Activated B cell treated with CpG ODN at 0.5 μM for 24 hours (primary cell): ENCODE results near the gene TFRC. TPM values are rescaled to one million over a fixed set of nuclear protein-coding genes. Genes with fewer than 3 reads are reported as not detected.
A peak's percentile ranks its signal among the peaks of the same experiment; 100 is the strongest.
"Not testable (repeated sequence)": the region's sequence is repeated elsewhere in the genome, so short reads cannot be mapped to it uniquely, and the experiment has no call there.

Source experiments
- ATAC-seq: fragments of 200-7000 bp; cut with Tn5 transposase; one replicate; pipeline ENCODE4 v1.10.0; 2021; ENCODE audit warnings: low read depth, mild to moderate bottlenecking, moderate library complexity
- CTCF ChIA-PET: fragments of 350-600 bp; sonication (Branson Sonifier 250); formaldehyde crosslinking; loops from one replicate; lab custom pipeline; 2021; ENCODE audit warnings: antibody characterized with exemption; lab: Charles Lee
- POLR2A ChIA-PET: fragments of 350-600 bp; sonication (Branson Sonifier 250); formaldehyde crosslinking; loops from one replicate; lab custom pipeline; 2021; ENCODE audit warnings: antibody characterized with exemption; lab: Charles Lee
- DNase-seq: peaks from one replicate; pipeline ENCODE4 v3.0.0; 2022
- H3K27ac Mint-ChIP-seq: one replicate; pipeline ENCODE4 v1.8.0; 2020; ENCODE audit warnings: mixed read lengths
- H3K27me3 Mint-ChIP-seq: one replicate; pipeline ENCODE4 v1.8.0; 2021; ENCODE audit warnings: mixed read lengths
- H3K36me3 Mint-ChIP-seq: one replicate; pipeline ENCODE4 v1.8.0; 2021; ENCODE audit warnings: low read depth, mixed read lengths
- H3K4me1 Mint-ChIP-seq: one replicate; pipeline ENCODE4 v1.8.0; 2021; ENCODE audit warnings: mixed read lengths
- H3K4me3 Mint-ChIP-seq: one replicate; pipeline ENCODE4 v1.8.0; 2020; ENCODE audit warnings: mild to moderate bottlenecking, mixed read lengths
- H3K9me3 Mint-ChIP-seq: one replicate; pipeline ENCODE4 v1.8.0; 2020; ENCODE audit warnings: mixed read lengths
- CTCF ChIP-seq: fragments of 200-600 bp; IDR thresholded peaks from one replicate; pipeline ENCODE4 v1.8.0; 2022; ENCODE audit warnings: antibody characterized with exemption, mild to moderate bottlenecking
- intact Hi-C: fragments of 100-400 bp; cut with micrococcal nuclease; formaldehyde crosslinking; loops from one replicate; pipeline ENCODE4 v1.15.1; 2024
- total RNA-seq: library from RNA; stranded (reverse); gene quantifications from 2 replicates; pipeline ENCODE4 v1.2.3, GENCODE V29; 2022

Gene TFRC
- total RNA-seq, 1 donor from 2014 or later = 290 TPM

GRCh38 chr3:196115678-196116083, 33.8 kb upstream of the TFRC start:
- ATAC-seq (peak; percentile 65), DNase-seq (no peak)
- ChIA-PET CTCF (no interaction called here), POLR2A (no interaction called here)
- H3K27me3 Mint-ChIP-seq = no peaks in the 10 kb centered on the region
- H3K4me3 Mint-ChIP-seq = no peak overlapping the region
- intact Hi-C loops = loop anchor here (2.0 kb wide), 2 partner anchors 19 to 63 kb away; no protein-coding TSS in a partner anchor
- no peak overlapping the region for H3K27ac Mint-ChIP-seq
- no peaks in the 10 kb centered on the region for H3K36me3 Mint-ChIP-seq
- H3K4me1 Mint-ChIP-seq = peaks cover 49% of the 10 kb centered on the region
- no peak for TF ChIP-seq CTCF
- no peaks in the 10 kb centered on the region for H3K9me3 Mint-ChIP-seq

DNA sequence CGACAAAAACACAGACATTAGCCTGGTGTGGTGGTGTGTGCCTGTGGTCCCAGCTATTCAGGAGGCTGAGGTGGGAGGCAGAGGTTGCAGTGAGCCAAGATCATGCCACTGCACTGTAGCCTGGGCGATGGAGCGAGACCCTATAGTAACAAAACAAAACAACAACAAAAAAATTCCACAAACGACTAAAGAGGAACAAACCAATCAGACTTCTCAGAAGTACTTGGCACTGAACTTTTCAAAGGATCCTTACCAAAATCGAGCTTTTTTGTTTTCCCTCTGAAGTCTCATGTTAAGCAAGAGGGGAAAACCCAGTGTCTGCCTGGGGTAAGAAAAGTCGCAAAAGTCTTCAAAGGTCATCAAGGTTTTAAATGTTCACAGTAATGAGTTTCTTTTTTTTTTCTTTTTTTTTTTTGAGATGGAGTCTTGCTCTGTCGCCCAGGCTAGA, 30.1 kb upstream of the TFRC start:
- ChIA-PET POLR2A (interaction anchor here (0.5 to 3.0 kb wide), 16 partner anchors 8 to 1424 kb away, joined by 3 to 14 read pairs (median 4); partner anchors contain the start of gene TFRC), CTCF (interaction anchor here (0.6 to 1.0 kb wide), 3 partner anchors 38 to 491 kb away, joined by 3 read pairs; no protein-coding TSS in a partner anchor)
- peak overlapping the region; percentile 78 for H3K27ac Mint-ChIP-seq
- no peaks in the 10 kb centered on the region for H3K9me3 Mint-ChIP-seq
- H3K4me3 Mint-ChIP-seq = peak overlapping the region; percentile 29
- H3K27me3 Mint-ChIP-seq = no peaks in the 10 kb centered on the region
- no peak for TF ChIP-seq CTCF
- H3K4me1 Mint-ChIP-seq = peaks cover 26% of the 10 kb centered on the region
- ATAC-seq = peak; percentile 67
- intact Hi-C loops = loop anchor here (1.0 to 2.0 kb wide), 3 partner anchors 15 to 80 kb away; partner anchors contain the start of gene TFRC
- DNase-seq = no peak
- no peaks in the 10 kb centered on the region for H3K36me3 Mint-ChIP-seq

- Mint-ChIP-seq H3K9me3 (no peaks in the 10 kb centered on the region), H3K36me3 (no peaks in the 10 kb centered on the region), H3K4me3 (no peak overlapping the region), H3K27me3 (no peaks in the 10 kb centered on the region), H3K4me1 (peaks cover 20% of the 10 kb centered on the region), H3K27ac (no peak overlapping the region)
- ChIA-PET CTCF (interaction anchor here (1.6 kb wide), 1 partner anchor 35 kb away, joined by 6 read pairs; no protein-coding TSS in a partner anchor), POLR2A (interaction anchor here (1.0 to 1.3 kb wide), 3 partner anchors 9 to 84 kb away, joined by 3 to 4 read pairs (median 3); no protein-coding TSS in a partner anchor)
- intact Hi-C loops = no loop called here
- no peak for ATAC-seq
- DNase-seq = no peak
- no peak for TF ChIP-seq CTCF
Measured at GRCh38 chr3:196108075-196108743, 26.3 kb upstream of the TFRC start.

DNA sequence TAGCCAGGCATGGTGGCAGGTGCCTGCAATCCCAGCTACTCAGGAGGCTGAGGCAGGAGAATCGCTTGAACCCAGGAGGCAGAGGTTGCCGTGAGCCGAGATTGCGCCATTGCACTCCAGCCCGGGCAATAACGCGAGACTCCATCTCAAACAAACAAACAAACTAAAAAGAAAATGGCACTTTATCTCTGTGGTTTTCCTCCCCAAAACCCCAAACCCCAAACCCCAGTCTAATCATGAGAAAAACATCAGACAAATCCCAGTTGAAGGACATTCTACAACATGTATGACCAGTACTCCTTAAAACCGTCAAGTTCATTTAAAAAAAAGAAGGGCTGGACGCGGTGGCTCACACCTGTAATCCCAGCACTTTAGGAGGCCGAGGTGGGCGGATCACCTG, 22.8 kb upstream of the TFRC start:
- H3K9me3 Mint-ChIP-seq, CTCF ChIA-PET, H3K27ac Mint-ChIP-seq, POLR2A ChIA-PET, ATAC-seq, H3K4me1 Mint-ChIP-seq, DNase-seq, H3K36me3 Mint-ChIP-seq, H3K4me3 Mint-ChIP-seq, intact Hi-C loops, H3K27me3 Mint-ChIP-seq: not testable (repeated sequence)

DNA sequence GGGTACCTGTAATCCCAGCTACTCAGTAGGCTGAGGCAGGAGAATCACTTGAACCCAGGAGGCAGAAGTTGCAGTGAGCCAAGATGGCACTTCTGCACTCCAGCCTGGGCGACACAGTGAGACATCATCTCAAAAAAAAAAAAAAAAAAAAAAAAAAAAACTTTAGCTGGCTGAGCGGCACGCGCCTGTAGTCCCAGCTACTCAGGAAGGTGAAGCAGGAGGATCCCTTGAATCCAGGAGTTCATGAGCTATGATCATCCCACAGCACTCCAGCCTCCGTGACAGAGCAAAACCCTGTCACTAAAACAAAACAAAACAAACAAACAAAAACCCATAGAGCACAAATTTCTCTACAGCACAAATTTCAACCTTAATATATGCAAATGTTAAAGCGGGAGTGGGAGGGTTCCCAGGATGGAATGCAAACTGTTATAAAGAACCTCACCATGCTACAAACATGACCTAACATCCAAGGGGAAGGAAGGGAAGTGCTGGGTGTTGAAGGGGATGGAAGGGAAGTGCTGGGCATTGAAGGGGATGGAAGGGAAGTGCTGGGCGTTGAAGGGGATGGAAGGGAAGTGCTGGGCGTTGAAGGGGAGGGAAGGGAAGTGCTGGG, 16.6 kb upstream of the TFRC start:
- CTCF ChIA-PET, DNase-seq, H3K9me3 Mint-ChIP-seq, H3K36me3 Mint-ChIP-seq, H3K4me3 Mint-ChIP-seq, intact Hi-C loops, POLR2A ChIA-PET, ATAC-seq, H3K27me3 Mint-ChIP-seq: not testable (repeated sequence)
- H3K27ac Mint-ChIP-seq = peak overlapping the region; percentile 32
- H3K4me1 Mint-ChIP-seq = peaks cover 38% of the 10 kb centered on the region
